Osteocyte (in vitro differentiated cells): ENCODE results near the gene NID1. TPM values are rescaled to one million over a fixed set of nuclear protein-coding genes. Genes with fewer than 3 reads are reported as not detected.
A peak's percentile ranks its signal among the peaks of the same experiment; 100 is the strongest.
"Not testable (repeated sequence)": the region's sequence is repeated elsewhere in the genome, so short reads cannot be mapped to it uniquely, and the experiment has no call there.

Source experiments
- DNase-seq: peaks from one replicate; pipeline ENCODE4 v3.0.0; 2021; ENCODE audit warnings: mixed read lengths; ENCODE audit not compliant: unreplicated experiment; ENCODE audit errors: extremely low spot score
- H3K27ac Mint-ChIP-seq: one replicate; pipeline ENCODE4 v1.8.0; 2021; ENCODE audit warnings: mild to moderate bottlenecking, mixed read lengths; ENCODE audit not compliant: unreplicated experiment
- H3K27me3 Mint-ChIP-seq: one replicate; pipeline ENCODE4 v1.8.0; 2021; ENCODE audit warnings: mixed read lengths; ENCODE audit not compliant: unreplicated experiment
- H3K36me3 Mint-ChIP-seq: one replicate; pipeline ENCODE4 v1.8.0; 2021; ENCODE audit warnings: mixed read lengths; ENCODE audit not compliant: unreplicated experiment
- H3K4me1 Mint-ChIP-seq: one replicate; pipeline ENCODE4 v1.8.0; 2021; ENCODE audit warnings: mixed read lengths; ENCODE audit not compliant: unreplicated experiment
- H3K4me3 Mint-ChIP-seq: one replicate; pipeline ENCODE4 v1.8.0; 2021; ENCODE audit warnings: mild to moderate bottlenecking, moderate library complexity, mixed read lengths; ENCODE audit not compliant: unreplicated experiment
- H3K9me3 Mint-ChIP-seq: one replicate; pipeline ENCODE4 v1.8.0; 2021; ENCODE audit warnings: mixed read lengths; ENCODE audit not compliant: unreplicated experiment
- CTCF ChIP-seq: fragments of 200-600 bp; sonication (generic); IDR thresholded peaks from 2 replicates; pipeline ENCODE4 v1.5.0; 2021; ENCODE audit warnings: antibody characterized with exemption, mild to moderate bottlenecking, moderate library complexity
- total RNA-seq: library from RNA; stranded (reverse); gene quantifications from 2 replicates; pipeline ENCODE4 v1.2.1, GENCODE V29; 2021

NID1 gene
- total RNA-seq, 1 donor from 2014 or later: 142 TPM

GRCh38 chr1:236099355-236099974, 34.6 kb upstream of the NID1 start:
- Mint-ChIP-seq H3K36me3 (no peaks in the 10 kb centered on the region), H3K27me3 (no peaks in the 10 kb centered on the region), H3K4me1 (peaks cover 7% of the 10 kb centered on the region), H3K9me3 (peaks cover 6% of the 10 kb centered on the region), H3K27ac (no peak overlapping the region), H3K4me3 (no peak overlapping the region)
- no peak for TF ChIP-seq CTCF
- DNase-seq: no peak

- peaks cover 6% of the 10 kb centered on the region for H3K9me3 Mint-ChIP-seq
- H3K4me1 Mint-ChIP-seq: peaks cover 3% of the 10 kb centered on the region
- peaks cover 4% of the 10 kb centered on the region for H3K27me3 Mint-ChIP-seq
- H3K4me3 Mint-ChIP-seq: no peak overlapping the region
- no peak for TF ChIP-seq CTCF
- H3K27ac Mint-ChIP-seq: no peak overlapping the region
- no peaks in the 10 kb centered on the region for H3K36me3 Mint-ChIP-seq
- no peak for DNase-seq
These were observed 33.4 kb upstream of the NID1 start for GRCh38 chr1:236098267-236098666.

GRCh38 chr1:236096660-236097482, 32.0 kb upstream of the NID1 start:
- H3K9me3 Mint-ChIP-seq, H3K27me3 Mint-ChIP-seq, H3K36me3 Mint-ChIP-seq, H3K4me3 Mint-ChIP-seq, H3K4me1 Mint-ChIP-seq: not testable (repeated sequence)
- peak; percentile 97 for DNase-seq
- H3K27ac Mint-ChIP-seq: peak overlapping the region; percentile 46

- DNase-seq: no peak
- no peak for TF ChIP-seq CTCF
- Mint-ChIP-seq H3K27me3 (peaks cover 4% of the 10 kb centered on the region), H3K4me3 (no peak overlapping the region), H3K36me3 (no peaks in the 10 kb centered on the region), H3K4me1 (peaks cover 3% of the 10 kb centered on the region), H3K9me3 (peaks cover 6% of the 10 kb centered on the region), H3K27ac (no peak overlapping the region)
These were observed 31.0 kb upstream of the NID1 start for GRCh38 chr1:236095705-236096520.

GRCh38 chr1:236092899-236093298, 28.0 kb upstream of the NID1 start:
- no peaks in the 10 kb centered on the region for H3K36me3 Mint-ChIP-seq
- H3K27ac Mint-ChIP-seq: no peak overlapping the region
- peaks cover 6% of the 10 kb centered on the region for H3K9me3 Mint-ChIP-seq
- no peak for TF ChIP-seq CTCF
- H3K27me3 Mint-ChIP-seq: peaks cover 4% of the 10 kb centered on the region
- peaks cover 4% of the 10 kb centered on the region for H3K4me1 Mint-ChIP-seq
- no peak for DNase-seq
- no peak overlapping the region for H3K4me3 Mint-ChIP-seq
